Naive thymus-derived CD4-positive, alpha-beta T cell (primary cell): ENCODE results near the gene PAX5. TPM values are rescaled to one million over a fixed set of nuclear protein-coding genes. Genes with fewer than 3 reads are reported as not detected.

ENCODE experiments used
- ATAC-seq: fragments of 150-1000 bp; cut with Tn5 transposase; 2 replicates; pipeline ENCODE4 v1.10.0; 2021; ENCODE audit warnings: mild to moderate bottlenecking, moderate library complexity
- CTCF ChIA-PET: fragments of 350-600 bp; sonication (Branson Sonifier 250); formaldehyde crosslinking; loops from one replicate; lab custom pipeline; 2021; ENCODE audit warnings: antibody characterized with exemption; lab: Charles Lee
- POLR2A ChIA-PET: fragments of 350-600 bp; sonication (Branson Sonifier 250); formaldehyde crosslinking; loops from one replicate; lab custom pipeline; 2021; ENCODE audit warnings: antibody characterized with exemption, inconsistent platforms; lab: Charles Lee
- DNase-seq, 9 donors: peaks; one replicate each; pipeline versions ENCODE4 v3.0.0 to v3.0.0-alpha.2; 2020 to 2022; ENCODE audit warnings: mixed read lengths in 1 of 9
- H3K27ac ChIP-seq: one replicate; pipeline ENCODE4 v1.7.0; 2013; ENCODE audit warnings: mild to moderate bottlenecking, low read depth, low read length, moderate library complexity
- H3K27me3 ChIP-seq, 2 donors: one replicate each; pipeline ENCODE4 v1.7.0; 2013; ENCODE audit warnings: low read length in 2 of 2, mild to moderate bottlenecking in 2 of 2, moderate library complexity in 2 of 2; ENCODE audit not compliant: control insufficient read depth in 2 of 2, insufficient read depth in 2 of 2
- H3K36me3 ChIP-seq, 3 experiments: 1 replicate in 2 of 3; 2 replicates in 1 of 3; pipeline ENCODE4 v1.7.0; 2013; ENCODE audit warnings: low read length in 3 of 3, mild to moderate bottlenecking in 3 of 3, moderate library complexity in 1 of 3; ENCODE audit not compliant: insufficient read depth in 3 of 3, control insufficient read depth in 2 of 3
- H3K4me1 ChIP-seq, 2 donors: one replicate each; pipeline ENCODE4 v1.7.0; 2013; ENCODE audit warnings: low read length in 2 of 2, mild to moderate bottlenecking in 2 of 2, moderate library complexity in 1 of 2; ENCODE audit not compliant: control insufficient read depth in 2 of 2, insufficient read depth in 2 of 2
- H3K4me3 ChIP-seq: 2 replicates; pipeline ENCODE4 v1.7.0; 2013; ENCODE audit warnings: mild to moderate bottlenecking, low read length
- H3K9me3 ChIP-seq, 3 experiments: 1 replicate in 2 of 3; 2 replicates in 1 of 3; pipeline ENCODE4 v1.7.0; 2013; ENCODE audit warnings: low read length in 3 of 3; ENCODE audit not compliant: control insufficient read depth in 2 of 3
- H3K27ac Mint-ChIP-seq, 9 donors: one replicate each; pipeline ENCODE4 v1.8.0; 2020 to 2022; ENCODE audit warnings: mixed read lengths in 9 of 9, mild to moderate bottlenecking in 8 of 9, moderate library complexity in 5 of 9, inconsistent platforms in 2 of 9
- H3K27me3 Mint-ChIP-seq, 5 donors: one replicate each; pipeline ENCODE4 v1.8.0; 2021 to 2022; ENCODE audit warnings: mixed read lengths in 5 of 5, mild to moderate bottlenecking in 1 of 5
- H3K36me3 Mint-ChIP-seq, 5 donors: one replicate each; pipeline ENCODE4 v1.8.0; 2020 to 2022; ENCODE audit warnings: mixed read lengths in 5 of 5, mild to moderate bottlenecking in 3 of 5, inconsistent platforms in 1 of 5
- H3K4me1 Mint-ChIP-seq, 7 donors: one replicate each; pipeline ENCODE4 v1.8.0; 2020 to 2022; ENCODE audit warnings: mixed read lengths in 7 of 7, mild to moderate bottlenecking in 3 of 7, inconsistent platforms in 1 of 7
- H3K4me3 Mint-ChIP-seq, 10 donors: one replicate each; pipeline ENCODE4 v1.8.0; 2020 to 2022; ENCODE audit warnings: mild to moderate bottlenecking in 10 of 10, mixed read lengths in 10 of 10, moderate library complexity in 6 of 10, inconsistent platforms in 2 of 10
- H3K9me3 Mint-ChIP-seq, 11 donors: one replicate each; pipeline ENCODE4 v1.8.0; 2020 to 2022; ENCODE audit warnings: mixed read lengths in 11 of 11, mild to moderate bottlenecking in 4 of 11, inconsistent platforms in 1 of 11, moderate library complexity in 1 of 11
- intact Hi-C, 2 donors: fragments of 100-400 bp; cut with micrococcal nuclease; formaldehyde crosslinking; loops; one replicate each; pipeline ENCODE4 v1.15.1; 2023
- polyA plus RNA-seq, 2 donors: library from polyadenylated mRNA; unstranded; fragments of 300-500 nt; fragmentation: Illumina TruSeq; gene quantifications; one replicate each; pipeline ENCODE4 v1.2.3, GENCODE V29; 2021
- total RNA-seq, 6 experiments: library from RNA in 5 of 6; stranded (reverse) in 5 of 6; gene quantifications; 1 replicate in 5 of 6; 2 replicates in 1 of 6; pipeline ENCODE4 v1.2.3 and lab custom pipeline; 2021 to 2026

The PAX5 gene
- total and polyA plus RNA-seq, 7 experiments from 2014 or later, result 0.10 to 8.0 (median 0.38) TPM; not detected in 1

DNA sequence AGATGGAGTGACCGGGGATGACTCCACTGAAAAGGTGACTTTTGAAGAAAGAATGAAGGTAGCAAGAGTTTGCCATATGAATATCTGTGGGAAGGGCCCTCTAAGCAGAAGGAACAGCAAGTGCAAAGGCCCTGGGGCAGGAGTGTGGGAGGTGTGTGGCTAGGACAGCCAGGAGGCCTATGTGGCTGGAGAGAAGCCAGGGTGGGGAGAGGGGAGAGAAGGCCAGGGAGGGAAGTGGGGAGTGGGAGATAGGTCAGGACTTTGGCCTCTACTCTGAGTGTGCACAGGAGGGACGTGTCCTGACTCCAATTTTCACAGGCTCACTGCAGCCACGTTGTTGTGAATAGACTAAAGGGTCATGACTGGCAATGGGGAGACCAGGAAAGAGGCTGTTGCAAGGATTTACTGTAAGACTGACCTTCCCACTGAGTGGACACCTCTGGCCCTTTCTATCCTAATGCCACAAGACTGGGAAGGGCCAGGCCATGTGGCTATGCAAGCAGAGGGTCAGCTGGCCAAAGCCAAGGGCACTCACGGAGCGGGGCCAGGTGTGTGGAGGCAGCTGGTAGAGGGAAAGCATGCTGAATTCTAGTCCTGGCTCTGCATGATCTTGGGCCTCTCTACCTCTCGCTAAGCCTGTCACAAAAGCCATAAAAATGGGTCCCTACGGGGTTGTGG is 172.4 kb downstream of the PAX5 start:
- ATAC-seq, result no peak
- no peaks in the 10 kb centered on the region for H3K4me1 Mint-ChIP-seq
- no peak overlapping the region for H3K27ac Mint-ChIP-seq
- H3K36me3 ChIP-seq, result no peaks in the 10 kb centered on the region
- CTCF ChIA-PET, result no interaction called here
- no peaks in the 10 kb centered on the region for H3K9me3 ChIP-seq
- no peak for DNase-seq
- H3K4me3 Mint-ChIP-seq, result no peak overlapping the region
- no peaks in the 10 kb centered on the region for H3K4me1 ChIP-seq
- POLR2A ChIA-PET, result no interaction called here
- no peak overlapping the region for H3K4me3 ChIP-seq
- H3K27me3 ChIP-seq, result no peaks in the 10 kb centered on the region
- H3K27me3 Mint-ChIP-seq, result peaks cover 0 to 8% (median 0%) of the 10 kb centered on the region in 5 donors
- H3K27ac ChIP-seq, result no peak overlapping the region
- intact Hi-C loops, result no loop called here
- no peaks in the 10 kb centered on the region for H3K36me3 Mint-ChIP-seq
- peaks cover 0 to 3% (median 0%) of the 10 kb centered on the region in 11 donors for H3K9me3 Mint-ChIP-seq

- H3K27ac ChIP-seq, result no peak overlapping the region
- H3K9me3 Mint-ChIP-seq, result peaks cover 0 to 3% (median 0%) of the 10 kb centered on the region in 11 donors
- peaks cover 0 to 5% of the 10 kb centered on the region in 2 donors for H3K4me1 ChIP-seq
- peaks cover 0 to 12% (median 6%) of the 10 kb centered on the region in 5 donors for H3K27me3 Mint-ChIP-seq
- no peaks in the 10 kb centered on the region for H3K27me3 ChIP-seq
- no peak overlapping the region for H3K27ac Mint-ChIP-seq
- ChIA-PET CTCF (no interaction called here), POLR2A (no interaction called here)
- H3K9me3 ChIP-seq, result no peaks in the 10 kb centered on the region
- H3K36me3 ChIP-seq, result no peaks in the 10 kb centered on the region
- H3K4me3 Mint-ChIP-seq, result no peak overlapping the region
- H3K4me1 Mint-ChIP-seq, result peaks cover 0 to 13% (median 7%) of the 10 kb centered on the region in 7 donors
- intact Hi-C loops, result loop anchor here in 1 of 2 donors (10.0 kb wide), 1 partner anchor 224 kb away; no protein-coding TSS in a partner anchor
- no peaks in the 10 kb centered on the region for H3K36me3 Mint-ChIP-seq
- no peak overlapping the region for H3K4me3 ChIP-seq
- ATAC-seq, result no peak
- no peak for DNase-seq
Measured at GRCh38 chr9:36858805-36859375, 175.2 kb downstream of the PAX5 start.

DNA sequence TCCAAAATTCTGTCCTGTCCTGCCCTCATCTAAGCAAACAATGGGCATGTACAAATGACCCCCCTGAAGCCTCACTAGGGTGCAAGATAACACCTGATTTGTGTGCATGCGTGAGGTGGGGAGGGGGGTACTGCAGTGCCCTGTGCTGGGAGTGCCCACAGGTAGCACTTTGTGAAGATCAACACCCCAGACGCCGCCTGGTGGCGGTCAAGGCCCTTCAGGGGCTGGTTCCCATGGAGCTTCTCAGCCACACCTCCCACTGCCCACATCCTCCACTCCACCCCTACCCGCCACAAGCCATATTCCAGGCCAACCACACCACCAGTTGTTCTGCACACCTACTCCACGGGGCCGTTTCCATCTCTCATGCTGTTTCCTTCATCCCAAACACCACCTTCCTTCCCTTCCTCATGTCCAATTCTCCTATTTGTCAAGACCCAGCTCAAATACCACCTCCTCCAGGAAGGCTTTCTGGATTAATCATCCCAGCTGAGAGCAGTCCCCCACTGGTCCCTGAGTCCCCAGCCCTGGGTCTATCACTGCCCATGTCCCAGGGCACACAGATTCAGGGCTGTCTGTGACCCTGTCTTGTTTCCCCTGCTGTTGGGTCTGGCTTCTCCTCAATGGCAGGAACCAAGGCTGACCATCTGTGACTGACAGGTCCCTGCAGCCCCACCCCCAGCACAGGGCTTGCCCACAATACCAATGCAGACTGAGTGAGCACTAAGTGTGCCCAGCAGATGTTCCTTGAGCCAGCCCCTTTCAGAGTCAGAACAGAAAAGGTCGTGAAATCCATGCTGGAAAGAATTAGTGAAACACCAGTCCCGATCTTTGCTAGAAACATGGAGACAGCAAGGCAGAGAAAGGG is 178.4 kb downstream of the PAX5 start:
- Histone ChIP-seq H3K27me3 (no peaks in the 10 kb centered on the region), H3K36me3 (no peaks in the 10 kb centered on the region), H3K4me1 (peaks cover 0 to 5% of the 10 kb centered on the region in 2 donors), H3K4me3 (no peak overlapping the region), H3K9me3 (no peaks in the 10 kb centered on the region), H3K27ac (no peak overlapping the region)
- Mint-ChIP-seq H3K4me3 (peak overlapping the region in 2 of 10 donors; percentile 4 to 47), H3K27ac (peak overlapping the region in 1 of 9 donors; percentile 8), H3K27me3 (peaks cover 0 to 12% (median 6%) of the 10 kb centered on the region in 5 donors), H3K36me3 (no peaks in the 10 kb centered on the region), H3K4me1 (peaks cover 0 to 13% (median 7%) of the 10 kb centered on the region in 7 donors), H3K9me3 (no peaks in the 10 kb centered on the region)
- ChIA-PET POLR2A (no interaction called here), CTCF (interaction anchor here (1.5 kb wide), 1 partner anchor 223 kb away, joined by 3 read pairs; no protein-coding TSS in a partner anchor)
- intact Hi-C loops, result loop anchor here in 1 of 2 donors (10.0 kb wide), 1 partner anchor 221 kb away; no protein-coding TSS in a partner anchor
- ATAC-seq (peak; percentile 68), DNase-seq (peak in 1 of 9 donors; percentile 30)

DNA sequence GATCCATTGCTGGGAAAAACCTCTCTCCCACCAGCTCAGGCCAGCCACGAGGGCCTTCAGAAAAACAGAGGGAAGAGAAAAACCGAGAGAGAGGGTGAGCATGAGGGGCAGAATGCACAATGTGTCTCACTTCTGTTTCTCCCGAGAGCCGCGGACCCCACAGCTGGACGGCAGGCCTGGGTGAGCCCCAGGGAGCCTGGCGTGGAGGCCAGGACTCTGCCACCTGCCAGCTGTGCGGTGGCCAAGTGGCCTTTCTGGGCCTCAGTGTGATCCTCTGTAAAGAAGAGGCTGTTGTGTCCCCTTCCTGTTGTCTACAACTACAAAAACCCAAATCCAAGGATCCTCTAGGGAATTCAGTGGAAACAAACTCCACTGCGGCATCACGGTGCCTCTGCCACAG is 179.3 kb downstream of the PAX5 start:
- Histone ChIP-seq H3K4me1 (peaks cover 0 to 5% of the 10 kb centered on the region in 2 donors), H3K36me3 (no peaks in the 10 kb centered on the region), H3K9me3 (no peaks in the 10 kb centered on the region), H3K27me3 (no peaks in the 10 kb centered on the region), H3K27ac (no peak overlapping the region), H3K4me3 (no peak overlapping the region)
- H3K9me3 Mint-ChIP-seq, result no peaks in the 10 kb centered on the region
- intact Hi-C loops, result loop anchor here in 1 of 2 donors (10.0 kb wide), 1 partner anchor 220 kb away; no protein-coding TSS in a partner anchor
- no peak for ATAC-seq
- ChIA-PET POLR2A (no interaction called here), CTCF (interaction anchor here (0.7 to 1.9 kb wide), 3 partner anchors 9 to 222 kb away, joined by 3 to 5 read pairs (median 3); no protein-coding TSS in a partner anchor)
- no peak overlapping the region for H3K4me3 Mint-ChIP-seq
- DNase-seq, result no peak
- H3K4me1 Mint-ChIP-seq, result peaks cover 0 to 13% (median 7%) of the 10 kb centered on the region in 7 donors
- peaks cover 0 to 8% (median 4%) of the 10 kb centered on the region in 5 donors for H3K27me3 Mint-ChIP-seq
- H3K27ac Mint-ChIP-seq, result no peak overlapping the region
- H3K36me3 Mint-ChIP-seq, result no peaks in the 10 kb centered on the region

- H3K9me3 Mint-ChIP-seq, result no peaks in the 10 kb centered on the region
- DNase-seq (no peak), ATAC-seq (no peak)
- no peak overlapping the region for H3K27ac Mint-ChIP-seq
- H3K4me3 ChIP-seq, result no peak overlapping the region
- H3K36me3 Mint-ChIP-seq, result no peaks in the 10 kb centered on the region
- intact Hi-C loops, result loop anchor here in 1 of 2 donors (10.0 kb wide), 1 partner anchor 219 kb away; no protein-coding TSS in a partner anchor
- no peak overlapping the region for H3K4me3 Mint-ChIP-seq
- H3K9me3 ChIP-seq, result no peaks in the 10 kb centered on the region
- POLR2A ChIA-PET, result no interaction called here
- peaks cover 0 to 5% of the 10 kb centered on the region in 2 donors for H3K4me1 ChIP-seq
- CTCF ChIA-PET, result interaction anchor here (0.7 to 1.9 kb wide), 2 partner anchors 10 to 19 kb away, joined by 3 to 5 read pairs; no protein-coding TSS in a partner anchor
- peaks cover 0 to 13% (median 7%) of the 10 kb centered on the region in 7 donors for H3K4me1 Mint-ChIP-seq
- no peaks in the 10 kb centered on the region for H3K27me3 ChIP-seq
- no peaks in the 10 kb centered on the region for H3K36me3 ChIP-seq
- peaks cover 0 to 8% (median 4%) of the 10 kb centered on the region in 5 donors for H3K27me3 Mint-ChIP-seq
- no peak overlapping the region for H3K27ac ChIP-seq
Measured at GRCh38 chr9:36854034-36854433, 180.0 kb downstream of the PAX5 start.

DNA sequence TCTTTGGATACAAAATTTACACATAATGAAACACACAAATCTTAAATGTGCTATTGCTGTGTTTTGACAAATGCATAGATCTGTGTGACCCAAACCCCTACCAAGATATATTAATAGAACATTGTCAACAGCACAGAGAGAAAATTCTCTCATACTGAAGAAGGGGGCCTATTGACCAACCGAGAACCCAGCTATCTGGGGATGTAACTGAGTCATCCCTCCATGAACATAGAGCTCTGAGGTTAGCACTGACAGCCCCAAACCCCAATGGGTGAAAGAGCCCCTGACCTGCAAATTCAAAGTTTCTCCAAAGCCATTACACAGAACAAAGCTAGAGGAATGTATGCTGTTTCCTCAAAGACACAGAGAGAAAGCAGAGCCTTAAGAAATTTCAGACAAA is 180.8 kb downstream of the PAX5 start:
- no peak overlapping the region for H3K4me3 Mint-ChIP-seq
- Histone ChIP-seq H3K36me3 (no peaks in the 10 kb centered on the region), H3K9me3 (no peaks in the 10 kb centered on the region), H3K4me3 (no peak overlapping the region), H3K27me3 (no peaks in the 10 kb centered on the region), H3K4me1 (peaks cover 0 to 5% of the 10 kb centered on the region in 2 donors), H3K27ac (no peak overlapping the region)
- intact Hi-C loops, result loop anchor here in 1 of 2 donors (10.0 kb wide), 1 partner anchor 218 kb away; no protein-coding TSS in a partner anchor
- H3K9me3 Mint-ChIP-seq, result no peaks in the 10 kb centered on the region
- H3K4me1 Mint-ChIP-seq, result peaks cover 0 to 13% (median 7%) of the 10 kb centered on the region in 7 donors
- CTCF ChIA-PET, result interaction anchor here (1.9 kb wide), 1 partner anchor 20 kb away, joined by 5 read pairs; no protein-coding TSS in a partner anchor
- ATAC-seq (no peak), DNase-seq (no peak)
- POLR2A ChIA-PET, result no interaction called here
- no peak overlapping the region for H3K27ac Mint-ChIP-seq
- H3K27me3 Mint-ChIP-seq, result peaks cover 0 to 8% (median 4%) of the 10 kb centered on the region in 5 donors
- H3K36me3 Mint-ChIP-seq, result no peaks in the 10 kb centered on the region
